Urinary bladder (tissue), 4 donors: ENCODE results near the gene PLCD1. TPM values are rescaled to one million over a fixed set of nuclear protein-coding genes. Genes with fewer than 3 reads are reported as not detected.
A peak's percentile ranks its signal among the peaks of the same experiment; 100 is the strongest.

ENCODE experiments used
- DNase-seq: peaks from one replicate; pipeline ENCODE4 v3.0.0-alpha.2; 2015; ENCODE audit errors: extremely low spot score
- H3K27ac ChIP-seq: one replicate; pipeline ENCODE4 v1.5.1; 2013; ENCODE audit warnings: low read depth, mild to moderate bottlenecking, moderate library complexity
- H3K36me3 ChIP-seq: one replicate; pipeline ENCODE4 v1.6.1; 2013; ENCODE audit warnings: mild to moderate bottlenecking, moderate library complexity; ENCODE audit not compliant: insufficient read depth
- H3K4me1 ChIP-seq: one replicate; pipeline ENCODE4 v1.6.1; 2013; ENCODE audit warnings: mild to moderate bottlenecking, moderate library complexity; ENCODE audit not compliant: insufficient read depth
- H3K4me3 ChIP-seq: one replicate; pipeline ENCODE4 v1.5.1; 2013; ENCODE audit warnings: low read depth, low read length
- WGBS: extraction: QIAGEN DNeasy Blood & Tissue Kit; methylation state at CpG from one replicate; pipeline ENCODE4 v1.1.7; 2013; 5-methylcytosine and 5-hydroxymethylcytosine counted together
- polyA plus RNA-seq: library from polyadenylated mRNA; stranded (reverse); fragments of 200-250 nt; gene quantifications from one replicate; pipeline ENCODE4 v1.2.3, GENCODE V29; 2013
- total RNA-seq: library from RNA; depleted of rRNA; stranded (reverse); fragments of >200 nt; gene quantifications from one replicate; pipeline ENCODE4 v1.2.3, GENCODE V29; 2014
- donor health status: healthy with polysubstance abuse.
- donor health status: healthy.

The PLCD1 gene
- total and polyA plus RNA-seq, 2 donors, result 14.6 to 34.9 TPM

GRCh38 chr3:38006031-38006430 lies 23.4 kb downstream of the PLCD1 start:
- WGBS, result 91% methylated on average over 5 of the region's 5 CpGs
- H3K4me1 ChIP-seq, result no peaks in the 10 kb centered on the region
- H3K4me3 ChIP-seq, result no peak overlapping the region
- no peak for DNase-seq
- peaks cover 6% of the 10 kb centered on the region for H3K36me3 ChIP-seq
- no peak overlapping the region for H3K27ac ChIP-seq

GRCh38 chr3:38005076-38006020 lies 24.1 kb downstream of the PLCD1 start:
- no peak overlapping the region for H3K4me3 ChIP-seq
- no peak for DNase-seq
- H3K36me3 ChIP-seq, result peaks cover 6% of the 10 kb centered on the region
- H3K4me1 ChIP-seq, result no peaks in the 10 kb centered on the region
- no peak overlapping the region for H3K27ac ChIP-seq
- 78% methylated on average over 15 of the region's 15 CpGs for WGBS

- 69% methylated on average over 14 of the region's 14 CpGs for WGBS
- H3K4me3 ChIP-seq, result no peak overlapping the region
- H3K27ac ChIP-seq, result no peak overlapping the region
- no peaks in the 10 kb centered on the region for H3K4me1 ChIP-seq
- no peak for DNase-seq
- peaks cover 6% of the 10 kb centered on the region for H3K36me3 ChIP-seq
These were observed 24.9 kb downstream of the PLCD1 start for GRCh38 chr3:38004415-38005075.

GRCh38 chr3:38003817-38004414 lies 25.5 kb downstream of the PLCD1 start:
- no peaks in the 10 kb centered on the region for H3K4me1 ChIP-seq
- peaks cover 6% of the 10 kb centered on the region for H3K36me3 ChIP-seq
- peak overlapping the region; percentile 38 for H3K27ac ChIP-seq
- WGBS, result 74% methylated on average over 11 of the region's 11 CpGs
- no peak for DNase-seq
- no peak overlapping the region for H3K4me3 ChIP-seq

- no peaks in the 10 kb centered on the region for H3K4me1 ChIP-seq
- H3K36me3 ChIP-seq, result peaks cover 6% of the 10 kb centered on the region
- 60% methylated on average over 7 of the region's 7 CpGs for WGBS
- no peak for DNase-seq
- H3K27ac ChIP-seq, result no peak overlapping the region
- no peak overlapping the region for H3K4me3 ChIP-seq
These were observed 26.0 kb downstream of the PLCD1 start for GRCh38 chr3:38003371-38003816.

GRCh38 chr3:38002940-38003339 lies 26.5 kb downstream of the PLCD1 start:
- H3K4me1 ChIP-seq, result no peaks in the 10 kb centered on the region
- no peak overlapping the region for H3K27ac ChIP-seq
- 82% methylated on average over 9 of the region's 9 CpGs for WGBS
- no peak for DNase-seq
- peaks cover 6% of the 10 kb centered on the region for H3K36me3 ChIP-seq
- no peak overlapping the region for H3K4me3 ChIP-seq

- H3K27ac ChIP-seq, result no peak overlapping the region
- DNase-seq, result no peak
- 97% methylated on average over 6 of the region's 6 CpGs for WGBS
- no peak overlapping the region for H3K4me3 ChIP-seq
- H3K4me1 ChIP-seq, result no peaks in the 10 kb centered on the region
- H3K36me3 ChIP-seq, result peaks cover 6% of the 10 kb centered on the region
These were observed 27.1 kb downstream of the PLCD1 start for GRCh38 chr3:38002291-38002876.

GRCh38 chr3:38001456-38002081 lies 27.9 kb downstream of the PLCD1 start:
- no peak for DNase-seq
- 85% methylated on average over 9 of the region's 9 CpGs for WGBS
- Histone ChIP-seq H3K4me1 (no peaks in the 10 kb centered on the region), H3K4me3 (no peak overlapping the region), H3K36me3 (peaks cover 6% of the 10 kb centered on the region), H3K27ac (no peak overlapping the region)

- Histone ChIP-seq H3K4me3 (no peak overlapping the region), H3K27ac (no peak overlapping the region), H3K36me3 (peaks cover 5% of the 10 kb centered on the region), H3K4me1 (no peaks in the 10 kb centered on the region)
- WGBS, result 95% methylated on average over 6 of the region's 6 CpGs
- no peak for DNase-seq
These were observed 28.4 kb downstream of the PLCD1 start for GRCh38 chr3:38000965-38001455.

- H3K36me3 ChIP-seq, result peaks cover 4% of the 10 kb centered on the region
- H3K4me1 ChIP-seq, result no peaks in the 10 kb centered on the region
- no peak overlapping the region for H3K4me3 ChIP-seq
- H3K27ac ChIP-seq, result no peak overlapping the region
- no peak for DNase-seq
- 93% methylated on average over 6 of the region's 6 CpGs for WGBS
These were observed 29.1 kb downstream of the PLCD1 start for GRCh38 chr3:38000242-38000916.

- H3K4me1 ChIP-seq, result no peaks in the 10 kb centered on the region
- H3K27ac ChIP-seq, result no peak overlapping the region
- no peak overlapping the region for H3K4me3 ChIP-seq
- 93% methylated on average over 6 of the region's 6 CpGs for WGBS
- H3K36me3 ChIP-seq, result peaks cover 4% of the 10 kb centered on the region
- no peak for DNase-seq
These were observed 29.6 kb downstream of the PLCD1 start for GRCh38 chr3:37999836-38000235.

- 86% methylated on average over 6 of the region's 6 CpGs for WGBS
- H3K4me1 ChIP-seq, result no peaks in the 10 kb centered on the region
- H3K27ac ChIP-seq, result peak overlapping the region; percentile 54
- peaks cover 4% of the 10 kb centered on the region for H3K36me3 ChIP-seq
- DNase-seq, result no peak
- H3K4me3 ChIP-seq, result no peak overlapping the region
These were observed 31.6 kb downstream of the PLCD1 start for GRCh38 chr3:37997791-37998370.
